Measurements from ENCODE around the gene TEX261.

DNA sequence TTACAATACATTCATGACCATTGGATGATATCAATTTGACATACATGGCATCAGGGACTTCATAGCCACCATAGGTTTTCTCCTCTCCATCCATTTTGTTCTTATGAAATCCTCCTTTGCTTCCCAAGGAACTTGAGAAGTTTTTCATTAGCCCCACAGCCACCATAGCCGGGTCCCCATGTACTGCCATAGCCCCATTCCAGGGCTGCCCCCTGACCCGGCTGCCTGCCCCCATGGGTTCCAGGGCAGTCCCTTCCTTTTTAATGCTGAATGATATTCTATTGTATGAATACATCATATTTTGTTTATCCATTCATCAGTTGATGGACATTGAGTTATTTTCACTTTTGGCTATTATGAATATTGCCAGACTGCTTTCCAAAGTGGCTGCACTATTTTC is 38.5 kb downstream of the TEX261 start:
- TF ChIP-seq, protein P1, sequence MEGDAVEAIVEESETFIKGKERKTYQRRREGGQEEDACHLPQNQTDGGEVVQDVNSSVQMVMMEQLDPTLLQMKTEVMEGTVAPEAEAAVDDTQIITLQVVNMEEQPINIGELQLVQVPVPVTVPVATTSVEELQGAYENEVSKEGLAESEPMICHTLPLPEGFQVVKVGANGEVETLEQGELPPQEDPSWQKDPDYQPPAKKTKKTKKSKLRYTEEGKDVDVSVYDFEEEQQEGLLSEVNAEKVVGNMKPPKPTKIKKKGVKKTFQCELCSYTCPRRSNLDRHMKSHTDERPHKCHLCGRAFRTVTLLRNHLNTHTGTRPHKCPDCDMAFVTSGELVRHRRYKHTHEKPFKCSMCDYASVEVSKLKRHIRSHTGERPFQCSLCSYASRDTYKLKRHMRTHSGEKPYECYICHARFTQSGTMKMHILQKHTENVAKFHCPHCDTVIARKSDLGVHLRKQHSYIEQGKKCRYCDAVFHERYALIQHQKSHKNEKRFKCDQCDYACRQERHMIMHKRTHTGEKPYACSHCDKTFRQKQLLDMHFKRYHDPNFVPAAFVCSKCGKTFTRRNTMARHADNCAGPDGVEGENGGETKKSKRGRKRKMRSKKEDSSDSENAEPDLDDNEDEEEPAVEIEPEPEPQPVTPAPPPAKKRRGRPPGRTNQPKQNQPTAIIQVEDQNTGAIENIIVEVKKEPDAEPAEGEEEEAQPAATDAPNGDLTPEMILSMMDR (IDR thresholded peaks at IDR 0.05) = no peak
- TF ChIP-seq POLR2A (IDR thresholded peaks at IDR 0.05) = no peak
